Measurements from ENCODE around the gene CELA3B. TPM values are rescaled to one million over a fixed set of nuclear protein-coding genes. Genes with fewer than 3 reads are reported as not detected.
"Not testable (repeated sequence)": the region's sequence is repeated elsewhere in the genome, so short reads cannot be mapped to it uniquely, and the experiment has no call there.

Gene CELA3B
- total RNA-seq, 1 experiment from 2014 or later: not detected

GRCh38 chr1:21981253-21981652 lies 4.4 kb downstream of the CELA3B start:
- not testable (repeated sequence) for DNase-seq; H3K36me3 ChIP-seq (replicated peaks; ENCODE audit: control insufficient read depth, insufficient read depth, low read length); H3K4me3 ChIP-seq (ENCODE audit: insufficient read depth, low read depth, low read length); H3K27me3 ChIP-seq (ENCODE audit: control insufficient read depth, insufficient read depth, low read length)

DNA sequence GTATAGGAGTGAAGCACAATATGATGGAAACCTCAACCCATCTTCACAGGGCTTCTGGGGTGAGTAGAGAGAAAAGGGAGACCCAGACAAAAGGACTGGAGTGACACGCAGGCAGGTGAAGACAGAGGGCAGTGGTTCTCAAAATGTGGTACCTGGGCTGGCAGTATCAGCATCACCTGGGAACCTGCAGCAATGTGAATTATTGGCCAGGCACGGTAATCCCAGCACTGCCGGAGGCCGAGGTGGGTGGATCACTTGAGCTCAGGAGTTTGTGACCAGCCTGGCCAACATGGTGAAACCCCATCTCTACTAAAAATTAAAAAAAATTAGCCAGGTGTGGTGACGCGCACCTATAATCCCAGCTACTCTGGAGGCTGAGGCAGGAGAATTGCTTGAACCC lies 5.3 kb downstream of the CELA3B start:
- H3K36me3 ChIP-seq (replicated peaks; ENCODE audit: control insufficient read depth, insufficient read depth, low read length); H3K27me3 ChIP-seq (ENCODE audit: control insufficient read depth, insufficient read depth, low read length); H3K4me3 ChIP-seq (ENCODE audit: insufficient read depth, low read depth, low read length): not testable (repeated sequence)
- peak; percentile 46 for DNase-seq

DNA sequence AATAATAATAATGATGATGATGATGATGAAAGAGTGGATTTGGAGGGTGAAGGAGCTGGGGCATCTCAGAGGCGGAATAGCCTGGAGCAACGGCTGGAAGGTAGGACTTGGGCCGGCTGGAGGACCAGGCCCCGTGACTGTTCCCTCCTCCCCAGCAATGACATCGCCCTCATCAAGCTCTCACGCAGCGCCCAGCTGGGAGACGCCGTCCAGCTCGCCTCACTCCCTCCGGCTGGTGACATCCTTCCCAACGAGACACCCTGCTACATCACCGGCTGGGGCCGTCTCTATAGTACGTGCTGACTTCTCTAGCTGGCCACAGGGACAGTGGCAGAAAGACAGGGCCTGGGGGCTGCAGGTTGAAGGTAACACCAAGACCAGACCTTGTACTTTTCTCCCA lies 6.7 kb downstream of the CELA3B start:
- H3K4me3 ChIP-seq (ENCODE audit: insufficient read depth, low read depth, low read length); H3K36me3 ChIP-seq (replicated peaks; ENCODE audit: control insufficient read depth, insufficient read depth, low read length); DNase-seq; H3K27me3 ChIP-seq (ENCODE audit: control insufficient read depth, insufficient read depth, low read length): not testable (repeated sequence)

GRCh38 chr1:21985893-21986292 lies 9.1 kb downstream of the CELA3B start:
- H3K36me3 ChIP-seq (replicated peaks; ENCODE audit: control insufficient read depth, insufficient read depth, low read length); DNase-seq; H3K27me3 ChIP-seq (ENCODE audit: control insufficient read depth, insufficient read depth, low read length); H3K4me3 ChIP-seq (ENCODE audit: insufficient read depth, low read depth, low read length): not testable (repeated sequence)

DNA sequence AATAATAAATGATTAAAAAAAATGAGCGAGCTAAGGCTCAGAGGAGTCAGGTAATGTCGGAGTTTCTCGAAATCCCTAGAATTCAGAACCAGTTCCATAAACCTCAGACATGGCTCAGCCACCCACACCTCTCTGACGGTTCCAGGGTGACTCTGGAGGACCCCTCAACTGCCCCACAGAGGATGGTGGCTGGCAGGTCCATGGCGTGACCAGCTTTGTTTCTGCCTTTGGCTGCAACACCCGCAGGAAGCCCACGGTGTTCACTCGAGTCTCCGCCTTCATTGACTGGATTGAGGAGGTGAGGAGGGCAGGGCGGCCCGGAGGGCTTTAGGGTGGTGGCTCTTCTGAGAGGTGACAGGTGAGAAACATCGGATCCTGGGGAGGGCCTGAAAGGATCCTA lies 9.6 kb downstream of the CELA3B start:
- H3K36me3 ChIP-seq (replicated peaks; ENCODE audit: control insufficient read depth, insufficient read depth, low read length); H3K27me3 ChIP-seq (ENCODE audit: control insufficient read depth, insufficient read depth, low read length); H3K4me3 ChIP-seq (ENCODE audit: insufficient read depth, low read depth, low read length); DNase-seq: not testable (repeated sequence)

- DNase-seq; H3K27me3 ChIP-seq (ENCODE audit: control insufficient read depth, insufficient read depth, low read length); H3K36me3 ChIP-seq (replicated peaks; ENCODE audit: control insufficient read depth, insufficient read depth, low read length); H3K4me3 ChIP-seq (ENCODE audit: insufficient read depth, low read depth, low read length): not testable (repeated sequence)
These were observed 13.0 kb downstream of the CELA3B start for GRCh38 chr1:21989672-21990393.

- not testable (repeated sequence) for H3K27me3 ChIP-seq (ENCODE audit: control insufficient read depth, insufficient read depth, low read length); H3K4me3 ChIP-seq (ENCODE audit: insufficient read depth, low read depth, low read length); DNase-seq; H3K36me3 ChIP-seq (replicated peaks; ENCODE audit: control insufficient read depth, insufficient read depth, low read length)
These were observed 15.4 kb downstream of the CELA3B start for GRCh38 chr1:21992186-21992585.

- H3K4me3 ChIP-seq (ENCODE audit: insufficient read depth, low read depth, low read length); DNase-seq; H3K27me3 ChIP-seq (ENCODE audit: control insufficient read depth, insufficient read depth, low read length); H3K36me3 ChIP-seq (replicated peaks; ENCODE audit: control insufficient read depth, insufficient read depth, low read length): not testable (repeated sequence)
These were observed 17.9 kb downstream of the CELA3B start for GRCh38 chr1:21994716-21995115.

DNA sequence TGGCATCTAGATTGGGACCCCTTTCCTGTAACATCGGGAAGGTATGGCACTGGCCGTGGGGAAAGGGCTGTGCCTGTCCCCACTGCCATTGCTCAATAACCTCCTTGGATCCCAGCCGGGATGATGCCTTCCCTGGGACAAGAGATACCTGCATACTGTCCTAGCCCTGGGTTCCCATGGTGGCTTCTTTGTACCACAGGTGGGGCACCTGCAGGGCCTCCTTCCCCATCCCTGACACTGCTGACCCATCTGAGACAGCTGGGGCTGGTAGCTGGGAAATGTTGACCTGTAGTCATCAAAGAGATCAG lies 19.8 kb downstream of the CELA3B start:
- H3K27me3 ChIP-seq (ENCODE audit: control insufficient read depth, insufficient read depth, low read length); H3K4me3 ChIP-seq (ENCODE audit: insufficient read depth, low read depth, low read length); H3K36me3 ChIP-seq (replicated peaks; ENCODE audit: control insufficient read depth, insufficient read depth, low read length); DNase-seq: not testable (repeated sequence)

- H3K4me3 ChIP-seq (ENCODE audit: insufficient read depth, low read depth, low read length); H3K36me3 ChIP-seq (replicated peaks; ENCODE audit: control insufficient read depth, insufficient read depth, low read length); DNase-seq; H3K27me3 ChIP-seq (ENCODE audit: control insufficient read depth, insufficient read depth, low read length): not testable (repeated sequence)
These were observed 21.2 kb downstream of the CELA3B start for GRCh38 chr1:21997891-21998623.

GRCh38 chr1:21998624-21999294 lies 21.9 kb downstream of the CELA3B start:
- H3K4me3 ChIP-seq (ENCODE audit: insufficient read depth, low read depth, low read length); H3K36me3 ChIP-seq (replicated peaks; ENCODE audit: control insufficient read depth, insufficient read depth, low read length); DNase-seq: not testable (repeated sequence)

GRCh38 chr1:21999645-22000044 lies 22.8 kb downstream of the CELA3B start:
- H3K36me3 ChIP-seq (replicated peaks; ENCODE audit: control insufficient read depth, insufficient read depth, low read length); H3K27me3 ChIP-seq (ENCODE audit: control insufficient read depth, insufficient read depth, low read length); H3K4me3 ChIP-seq (ENCODE audit: insufficient read depth, low read depth, low read length); DNase-seq: not testable (repeated sequence)

More at GRCh38 chr1:21998624-21999294, 21.9 kb downstream of the CELA3B start:
- H3K27me3 ChIP-seq (ENCODE audit: control insufficient read depth, insufficient read depth, low read length): not testable (repeated sequence)

DNA sequence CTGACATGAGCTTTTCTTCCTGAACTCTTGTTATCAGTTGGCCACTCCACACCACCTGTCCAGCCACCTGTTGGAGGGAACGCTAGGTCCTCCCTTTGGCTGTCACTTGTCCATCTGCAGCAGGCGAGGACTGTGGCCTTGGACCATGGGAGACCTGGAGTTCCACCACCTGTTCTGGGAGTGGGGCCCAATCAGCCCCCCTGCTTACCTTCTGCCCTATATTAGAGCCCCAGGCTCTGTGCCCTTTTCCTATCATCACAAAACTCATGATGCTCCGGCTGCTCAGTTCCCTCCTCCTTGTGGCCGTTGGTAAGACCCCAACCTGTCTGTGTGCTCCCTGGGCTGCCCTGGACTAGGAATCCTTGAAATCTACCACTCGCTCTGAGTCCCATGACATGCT lies 24.6 kb downstream of the CELA3B start, which contains the start of gene CELA3A:
Gene CELA3A (plus strand): TSS at position 249 of the 400 bp plus-strand sequence. CDS start 18 bp downstream, at position 267.
- no peak within 1 kb of the TSS for H3K4me3 ChIP-seq (ENCODE audit: insufficient read depth, low read depth, low read length)
- no peaks in the 10 kb centered on the region for H3K27me3 ChIP-seq (ENCODE audit: control insufficient read depth, insufficient read depth, low read length)
- H3K36me3 ChIP-seq (replicated peaks; ENCODE audit: control insufficient read depth, insufficient read depth, low read length): no peaks in the 10 kb centered on the region
- no peak for DNase-seq

DNA sequence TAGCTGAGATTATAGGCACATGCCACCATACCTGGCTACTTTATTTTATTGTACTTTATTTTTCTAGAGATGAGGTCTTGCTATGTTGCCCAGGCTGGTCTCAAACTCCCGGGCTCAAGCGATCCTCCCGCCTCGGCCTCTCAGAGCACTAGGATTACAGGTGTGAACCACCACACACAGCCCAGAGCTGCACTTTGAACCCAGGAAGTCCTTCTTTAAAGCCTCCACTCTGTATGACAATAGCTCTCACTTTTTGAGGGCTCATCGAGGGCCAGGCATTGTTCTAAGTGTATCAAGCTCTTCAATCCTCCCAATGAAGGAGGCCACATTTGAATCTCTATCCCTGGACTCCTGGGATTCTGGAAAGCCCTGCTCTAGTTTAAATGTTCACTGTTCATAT lies 25.6 kb downstream of the CELA3B start:
- DNase-seq; H3K36me3 ChIP-seq (replicated peaks; ENCODE audit: control insufficient read depth, insufficient read depth, low read length); H3K27me3 ChIP-seq (ENCODE audit: control insufficient read depth, insufficient read depth, low read length); H3K4me3 ChIP-seq (ENCODE audit: insufficient read depth, low read depth, low read length): not testable (repeated sequence)

DNA sequence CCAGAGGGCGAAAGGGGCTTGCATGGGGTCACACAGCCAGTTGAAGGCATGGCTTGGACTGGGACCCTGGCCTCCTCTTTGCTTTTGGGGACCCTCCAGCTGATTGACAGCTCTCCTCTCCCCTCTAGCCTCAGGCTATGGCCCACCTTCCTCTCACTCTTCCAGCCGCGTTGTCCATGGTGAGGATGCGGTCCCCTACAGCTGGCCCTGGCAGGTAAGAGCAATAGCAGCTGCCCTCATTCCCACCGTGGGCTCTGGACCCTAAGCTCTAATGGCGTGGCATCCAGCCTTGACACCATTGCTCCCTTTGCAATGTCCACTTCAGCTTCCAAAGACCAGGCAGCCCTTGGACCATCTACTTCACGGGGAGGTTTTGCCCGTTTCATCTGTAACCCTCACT lies 26.1 kb downstream of the CELA3B start:
- not testable (repeated sequence) for H3K36me3 ChIP-seq (replicated peaks; ENCODE audit: control insufficient read depth, insufficient read depth, low read length); H3K4me3 ChIP-seq (ENCODE audit: insufficient read depth, low read depth, low read length); H3K27me3 ChIP-seq (ENCODE audit: control insufficient read depth, insufficient read depth, low read length); DNase-seq

Measured in H7 (cell line).